ENCODE data around the gene MAP3K9.
A peak's percentile ranks its signal among the peaks of the same experiment; 100 is the strongest.
"Not testable (repeated sequence)": the region's sequence is repeated elsewhere in the genome, so short reads cannot be mapped to it uniquely, and the experiment has no call there.

The MAP3K9 gene

GRCh38 chr14:70809225-70810219 lies at the start of gene MAP3K9:
TSS of gene MAP3K9 (minus strand) at chr14:70809513. CDS start at chr14:70809171, 342 bp downstream.
- Histone ChIP-seq H3K9ac (ENCODE audit: low read depth in 1 of 2, low read length in 2 of 2) (peak within 1 kb of the TSS; percentile 67 to 69), H3K27ac (ENCODE audit: low read depth, low read length) (peak within 1 kb of the TSS; percentile 13), H3K4me1 (ENCODE audit: control insufficient read depth in 1 of 2, insufficient read depth in 2 of 2, low read length in 2 of 2) (peaks cover 8 to 15% of the 10 kb centered on the region in 2 donors), H3K27me3 (ENCODE audit: control insufficient read depth in 1 of 2, insufficient read depth in 2 of 2, low read length in 2 of 2) (peaks cover 0 to 10% of the 10 kb centered on the region in 2 donors), H3K36me3 (ENCODE audit: control insufficient read depth in 1 of 2, insufficient read depth in 2 of 2, low read length in 2 of 2) (no peaks in the 10 kb centered on the region), H3K4me3 (ENCODE audit: low read depth in 1 of 2, low read length in 2 of 2) (peak within 1 kb of the TSS; percentile 83 to 86), H3K9me3 (ENCODE audit: control insufficient read depth in 1 of 2, low read length in 2 of 2) (no peaks in the 10 kb centered on the region)

GRCh38 chr14:70858641-70859040 lies 49.3 kb upstream of the MAP3K9 start:
- H3K4me1 ChIP-seq (ENCODE audit: control insufficient read depth in 1 of 2, insufficient read depth in 2 of 2, low read length in 2 of 2) = no peaks in the 10 kb centered on the region
- H3K36me3 ChIP-seq (ENCODE audit: control insufficient read depth in 1 of 2, insufficient read depth in 2 of 2, low read length in 2 of 2) = no peaks in the 10 kb centered on the region
- H3K4me3 ChIP-seq (ENCODE audit: low read depth in 1 of 2, low read length in 2 of 2) = no peak overlapping the region
- H3K9me3 ChIP-seq (ENCODE audit: control insufficient read depth in 1 of 2, low read length in 2 of 2) = no peaks in the 10 kb centered on the region
- no peaks in the 10 kb centered on the region for H3K27me3 ChIP-seq (ENCODE audit: control insufficient read depth in 1 of 2, insufficient read depth in 2 of 2, low read length in 2 of 2)
- H3K27ac ChIP-seq (ENCODE audit: low read depth, low read length) = no peak overlapping the region
- H3K9ac ChIP-seq (ENCODE audit: low read depth in 1 of 2, low read length in 2 of 2) = no peak overlapping the region

GRCh38 chr14:70857496-70857890 lies 48.2 kb upstream of the MAP3K9 start:
- H3K4me3 ChIP-seq (ENCODE audit: low read depth in 1 of 2, low read length in 2 of 2) = no peak overlapping the region
- no peak overlapping the region for H3K27ac ChIP-seq (ENCODE audit: low read depth, low read length)
- H3K9me3 ChIP-seq (ENCODE audit: control insufficient read depth in 1 of 2, low read length in 2 of 2) = no peaks in the 10 kb centered on the region
- H3K4me1 ChIP-seq (ENCODE audit: control insufficient read depth in 1 of 2, insufficient read depth in 2 of 2, low read length in 2 of 2) = no peaks in the 10 kb centered on the region
- H3K36me3 ChIP-seq (ENCODE audit: control insufficient read depth in 1 of 2, insufficient read depth in 2 of 2, low read length in 2 of 2) = no peaks in the 10 kb centered on the region
- H3K27me3 ChIP-seq (ENCODE audit: control insufficient read depth in 1 of 2, insufficient read depth in 2 of 2, low read length in 2 of 2) = no peaks in the 10 kb centered on the region
- H3K9ac ChIP-seq (ENCODE audit: low read depth in 1 of 2, low read length in 2 of 2) = no peak overlapping the region

- Histone ChIP-seq H3K9ac (ENCODE audit: low read depth in 1 of 2, low read length in 2 of 2) (no peak overlapping the region), H3K27ac (ENCODE audit: low read depth, low read length) (no peak overlapping the region), H3K36me3 (ENCODE audit: control insufficient read depth in 1 of 2, insufficient read depth in 2 of 2, low read length in 2 of 2) (no peaks in the 10 kb centered on the region), H3K9me3 (ENCODE audit: control insufficient read depth in 1 of 2, low read length in 2 of 2) (no peaks in the 10 kb centered on the region), H3K4me1 (ENCODE audit: control insufficient read depth in 1 of 2, insufficient read depth in 2 of 2, low read length in 2 of 2) (no peaks in the 10 kb centered on the region), H3K4me3 (ENCODE audit: low read depth in 1 of 2, low read length in 2 of 2) (no peak overlapping the region), H3K27me3 (ENCODE audit: control insufficient read depth in 1 of 2, insufficient read depth in 2 of 2, low read length in 2 of 2) (no peaks in the 10 kb centered on the region)
Measured at GRCh38 chr14:70856851-70857495, 47.7 kb upstream of the MAP3K9 start.

GRCh38 chr14:70855486-70855885 lies 46.2 kb upstream of the MAP3K9 start:
- H3K27me3 ChIP-seq (ENCODE audit: control insufficient read depth in 1 of 2, insufficient read depth in 2 of 2, low read length in 2 of 2) = no peaks in the 10 kb centered on the region
- no peaks in the 10 kb centered on the region for H3K4me1 ChIP-seq (ENCODE audit: control insufficient read depth in 1 of 2, insufficient read depth in 2 of 2, low read length in 2 of 2)
- H3K9ac ChIP-seq (ENCODE audit: low read depth in 1 of 2, low read length in 2 of 2) = no peak overlapping the region
- H3K27ac ChIP-seq (ENCODE audit: low read depth, low read length) = no peak overlapping the region
- no peaks in the 10 kb centered on the region for H3K36me3 ChIP-seq (ENCODE audit: control insufficient read depth in 1 of 2, insufficient read depth in 2 of 2, low read length in 2 of 2)
- H3K9me3 ChIP-seq (ENCODE audit: control insufficient read depth in 1 of 2, low read length in 2 of 2) = no peaks in the 10 kb centered on the region
- H3K4me3 ChIP-seq (ENCODE audit: low read depth in 1 of 2, low read length in 2 of 2) = no peak overlapping the region

- not testable (repeated sequence) for H3K27me3 ChIP-seq (ENCODE audit: control insufficient read depth in 1 of 2, insufficient read depth in 2 of 2, low read length in 2 of 2); H3K9me3 ChIP-seq (ENCODE audit: control insufficient read depth in 1 of 2, low read length in 2 of 2); H3K4me1 ChIP-seq (ENCODE audit: control insufficient read depth in 1 of 2, insufficient read depth in 2 of 2, low read length in 2 of 2); H3K27ac ChIP-seq (ENCODE audit: low read depth, low read length); H3K4me3 ChIP-seq (ENCODE audit: low read depth in 1 of 2, low read length in 2 of 2); H3K9ac ChIP-seq (ENCODE audit: low read depth in 1 of 2, low read length in 2 of 2); H3K36me3 ChIP-seq (ENCODE audit: control insufficient read depth in 1 of 2, insufficient read depth in 2 of 2, low read length in 2 of 2)
Measured at GRCh38 chr14:70853658-70854057, 44.3 kb upstream of the MAP3K9 start.

- H3K9ac ChIP-seq (ENCODE audit: low read depth in 1 of 2, low read length in 2 of 2) = no peak overlapping the region
- H3K27ac ChIP-seq (ENCODE audit: low read depth, low read length) = no peak overlapping the region
- H3K4me1 ChIP-seq (ENCODE audit: control insufficient read depth in 1 of 2, insufficient read depth in 2 of 2, low read length in 2 of 2) = peaks cover 0 to 6% of the 10 kb centered on the region in 2 donors
- H3K36me3 ChIP-seq (ENCODE audit: control insufficient read depth in 1 of 2, insufficient read depth in 2 of 2, low read length in 2 of 2) = no peaks in the 10 kb centered on the region
- no peak overlapping the region for H3K4me3 ChIP-seq (ENCODE audit: low read depth in 1 of 2, low read length in 2 of 2)
- no peaks in the 10 kb centered on the region for H3K27me3 ChIP-seq (ENCODE audit: control insufficient read depth in 1 of 2, insufficient read depth in 2 of 2, low read length in 2 of 2)
- no peaks in the 10 kb centered on the region for H3K9me3 ChIP-seq (ENCODE audit: control insufficient read depth in 1 of 2, low read length in 2 of 2)
Measured at GRCh38 chr14:70847406-70848090, 38.2 kb upstream of the MAP3K9 start.

GRCh38 chr14:70845601-70846000 lies 36.3 kb upstream of the MAP3K9 start:
- Histone ChIP-seq H3K36me3 (ENCODE audit: control insufficient read depth in 1 of 2, insufficient read depth in 2 of 2, low read length in 2 of 2) (no peaks in the 10 kb centered on the region), H3K4me3 (ENCODE audit: low read depth in 1 of 2, low read length in 2 of 2) (no peak overlapping the region), H3K27ac (ENCODE audit: low read depth, low read length) (no peak overlapping the region), H3K9ac (ENCODE audit: low read depth in 1 of 2, low read length in 2 of 2) (no peak overlapping the region), H3K27me3 (ENCODE audit: control insufficient read depth in 1 of 2, insufficient read depth in 2 of 2, low read length in 2 of 2) (no peaks in the 10 kb centered on the region), H3K4me1 (ENCODE audit: control insufficient read depth in 1 of 2, insufficient read depth in 2 of 2, low read length in 2 of 2) (peaks cover 0 to 8% of the 10 kb centered on the region in 2 donors), H3K9me3 (ENCODE audit: control insufficient read depth in 1 of 2, low read length in 2 of 2) (no peaks in the 10 kb centered on the region)

GRCh38 chr14:70842851-70843462 lies 33.6 kb upstream of the MAP3K9 start:
- Histone ChIP-seq H3K4me3 (ENCODE audit: low read depth in 1 of 2, low read length in 2 of 2) (no peak overlapping the region), H3K27me3 (ENCODE audit: control insufficient read depth in 1 of 2, insufficient read depth in 2 of 2, low read length in 2 of 2) (no peaks in the 10 kb centered on the region), H3K27ac (ENCODE audit: low read depth, low read length) (no peak overlapping the region), H3K9ac (ENCODE audit: low read depth in 1 of 2, low read length in 2 of 2) (no peak overlapping the region), H3K9me3 (ENCODE audit: control insufficient read depth in 1 of 2, low read length in 2 of 2) (no peaks in the 10 kb centered on the region), H3K4me1 (ENCODE audit: control insufficient read depth in 1 of 2, insufficient read depth in 2 of 2, low read length in 2 of 2) (peaks cover 5 to 8% of the 10 kb centered on the region in 2 donors), H3K36me3 (ENCODE audit: control insufficient read depth in 1 of 2, insufficient read depth in 2 of 2, low read length in 2 of 2) (no peaks in the 10 kb centered on the region)

Measured in duodenal mucosa (tissue), 2 donors.